WTC11 (cell line): ENCODE results near the gene GAL3ST1. TPM values are rescaled to one million over a fixed set of nuclear protein-coding genes. Genes with fewer than 3 reads are reported as not detected.
A peak's percentile ranks its signal among the peaks of the same experiment; 100 is the strongest.
"Not testable (repeated sequence)": the region's sequence is repeated elsewhere in the genome, so short reads cannot be mapped to it uniquely, and the experiment has no call there.

ENCODE experiments used
- ATAC-seq: fragments of 200-7000 bp; cut with Tn5 transposase; 2 replicates; pipeline ENCODE4 v1.10.0; 2021; ENCODE audit warnings: mild to moderate bottlenecking, moderate library complexity
- CTCF ChIA-PET: fragments of 300-600 bp; sonication (Branson Sonifier 250); formaldehyde crosslinking; loops from one replicate; lab custom pipeline; 2021; ENCODE audit warnings: antibody characterized with exemption; lab: Charles Lee
- POLR2A ChIA-PET: fragments of 350-600 bp; sonication (Branson Sonifier 250); formaldehyde crosslinking; loops from one replicate; lab custom pipeline; 2021; ENCODE audit warnings: antibody characterized with exemption; lab: Charles Lee
- DNase-seq: peaks from one replicate; pipeline ENCODE4 v3.0.0; 2021; ENCODE audit warnings: low spot score
- H3K27ac Mint-ChIP-seq: 2 replicates; pipeline ENCODE4 v1.8.0; 2021; ENCODE audit warnings: mixed read lengths
- H3K27me3 Mint-ChIP-seq: 2 replicates; pipeline ENCODE4 v1.8.0; 2021; ENCODE audit warnings: low read depth, mild to moderate bottlenecking, moderate library complexity, mixed read lengths
- H3K36me3 Mint-ChIP-seq: 2 replicates; pipeline ENCODE4 v1.8.0; 2021; ENCODE audit warnings: mixed read lengths
- H3K4me1 Mint-ChIP-seq: 2 replicates; pipeline ENCODE4 v1.8.0; 2022; ENCODE audit warnings: mixed read lengths
- H3K4me3 Mint-ChIP-seq: 2 replicates; pipeline ENCODE4 v1.8.0; 2021; ENCODE audit warnings: mild to moderate bottlenecking, moderate library complexity, mixed read lengths
- H3K9me3 Mint-ChIP-seq: 2 replicates; pipeline ENCODE4 v1.8.0; 2021; ENCODE audit warnings: mixed read lengths
- AR ChIP-seq: fragments of 250-450 bp; sonication (Bioruptor Pico); IDR thresholded peaks from 2 replicates; pipeline ENCODE4 v1.9.0; 2021; ENCODE audit warnings: mild to moderate bottlenecking
- ATF1 ChIP-seq: sonication (generic); formaldehyde crosslinking; IDR thresholded peaks from 2 replicates; pipeline ENCODE4 v1.8.1; 2023; ENCODE audit warnings: mild to moderate bottlenecking, moderate library complexity, missing genetic modification reagents
- CREB1 ChIP-seq: sonication (generic); formaldehyde crosslinking; IDR thresholded peaks from 2 replicates; pipeline ENCODE4 v1.8.0; 2023; ENCODE audit warnings: mild to moderate bottlenecking, missing genetic modification reagents
- ELF4 ChIP-seq: sonication (generic); formaldehyde crosslinking; IDR thresholded peaks from 2 replicates; pipeline ENCODE4 v1.8.1; 2022; ENCODE audit warnings: low read depth, mild to moderate bottlenecking, moderate library complexity, missing genetic modification reagents
- ESRRA ChIP-seq: sonication (generic); formaldehyde crosslinking; IDR thresholded peaks from 2 replicates; pipeline ENCODE4 v1.8.1; 2022; ENCODE audit warnings: mild to moderate bottlenecking, missing genetic modification reagents, borderline replicate concordance
- FOXJ3 ChIP-seq: sonication (generic); formaldehyde crosslinking; IDR thresholded peaks from 2 replicates; pipeline ENCODE4 v1.9.0; 2021; ENCODE audit warnings: missing genetic modification reagents, mild to moderate bottlenecking, borderline replicate concordance
- GRHL2 ChIP-seq: fragments of 250-450 bp; sonication (Bioruptor Pico); IDR thresholded peaks from 2 replicates; pipeline ENCODE4 v1.8.0; 2022; ENCODE audit warnings: mild to moderate bottlenecking, moderate library complexity; ENCODE audit not compliant: insufficient replicate concordance, severe bottlenecking
- IRF2 ChIP-seq: sonication (generic); formaldehyde crosslinking; IDR thresholded peaks from 2 replicates; pipeline ENCODE4 v1.8.0; 2022; ENCODE audit warnings: low read depth, missing genetic modification reagents, borderline replicate concordance
- JUN ChIP-seq: sonication (generic); formaldehyde crosslinking; IDR thresholded peaks from 2 replicates; pipeline ENCODE4 v1.8.0; 2023; ENCODE audit warnings: mild to moderate bottlenecking, missing genetic modification reagents
- OVOL2 ChIP-seq: fragments of 250-450 bp; sonication (Bioruptor Pico); IDR thresholded peaks from 2 replicates; pipeline ENCODE4 v1.9.0; 2021; ENCODE audit warnings: mild to moderate bottlenecking, borderline replicate concordance
- PRRX2 ChIP-seq: fragments of 250-450 bp; sonication (Bioruptor Pico); IDR thresholded peaks from 2 replicates; pipeline ENCODE4 v1.8.0; 2021; ENCODE audit warnings: mild to moderate bottlenecking
- RELA ChIP-seq: sonication (generic); formaldehyde crosslinking; IDR thresholded peaks from 2 replicates; pipeline ENCODE4 v1.8.1; 2022; ENCODE audit warnings: missing genetic modification reagents, mild to moderate bottlenecking, borderline replicate concordance
- TCF7 ChIP-seq: sonication (generic); formaldehyde crosslinking; IDR thresholded peaks from 2 replicates; pipeline ENCODE4 v1.8.0; 2022; ENCODE audit warnings: mild to moderate bottlenecking, low read depth, missing genetic modification reagents, moderate library complexity
- ZBTB21 ChIP-seq: sonication (generic); formaldehyde crosslinking; IDR thresholded peaks from 2 replicates; pipeline ENCODE4 v1.8.1; 2023; ENCODE audit warnings: mild to moderate bottlenecking, missing genetic modification reagents, borderline replicate concordance
- ZNF121 ChIP-seq: sonication (generic); formaldehyde crosslinking; IDR thresholded peaks from 2 replicates; pipeline ENCODE4 v1.8.0; 2023; ENCODE audit warnings: missing genetic modification reagents
- ZNF281 ChIP-seq: sonication (generic); formaldehyde crosslinking; IDR thresholded peaks from 2 replicates; pipeline ENCODE4 v1.8.0; 2023; ENCODE audit warnings: mild to moderate bottlenecking, missing genetic modification reagents
- ZNF317 ChIP-seq: sonication (generic); formaldehyde crosslinking; IDR thresholded peaks from 2 replicates; pipeline ENCODE4 v1.8.1; 2023; ENCODE audit warnings: low read depth, mild to moderate bottlenecking, moderate library complexity, missing genetic modification reagents, borderline replicate concordance
- total RNA-seq: library from RNA; stranded (reverse); gene quantifications from 3 replicates; pipeline ENCODE4 v1.2.3, GENCODE V29; 2021
- TF ChIP-seq, protein P1 (sequence below): sonication (generic); formaldehyde crosslinking; IDR thresholded peaks from 2 replicates; pipeline ENCODE4 v1.8.1; 2023; ENCODE audit warnings: mild to moderate bottlenecking, missing genetic modification reagents, borderline replicate concordance
- TF ChIP-seq, protein P2 (sequence below): sonication (generic); formaldehyde crosslinking; IDR thresholded peaks from 2 replicates; pipeline ENCODE4 v1.8.1; 2022; ENCODE audit warnings: missing genetic modification reagents, borderline replicate concordance
- TF ChIP-seq, protein P3 (sequence below): fragments of 250-450 bp; sonication (Bioruptor Pico); IDR thresholded peaks from 2 replicates; pipeline ENCODE4 v1.9.0; 2021; ENCODE audit warnings: mild to moderate bottlenecking

Gene GAL3ST1
- total RNA-seq, 1 experiment from 2014 or later = 11.0 TPM

GRCh38 chr22:30560643-30561202 lies 13.7 kb downstream of the GAL3ST1 start:
- not testable (repeated sequence) for H3K36me3 Mint-ChIP-seq, H3K4me3 Mint-ChIP-seq, H3K9me3 Mint-ChIP-seq, H3K27ac Mint-ChIP-seq, H3K27me3 Mint-ChIP-seq
- TF ChIP-seq ZNF121 = peak; percentile 71; the same call in 1 of the 2 replicates
- ATAC-seq (peak; percentile 7), DNase-seq (peak; percentile 44)
- H3K4me1 Mint-ChIP-seq = peaks cover 45% of the 10 kb centered on the region
- POLR2A ChIA-PET = interaction anchor here (1.0 kb wide), 1 partner anchor 46 kb away, joined by 3 read pairs; the partner anchor contains the start of gene TCN2
- CTCF ChIA-PET = interaction anchor here (0.7 to 2.1 kb wide), 8 partner anchors 10 to 70 kb away, joined by 3 to 8 read pairs (median 5); partner anchors contain the start of genes GAL3ST1 and PES1

GRCh38 chr22:30559889-30560288 lies 14.6 kb downstream of the GAL3ST1 start:
- H3K4me3 Mint-ChIP-seq = no peak overlapping the region
- no peaks in the 10 kb centered on the region; the same call in 1 of the 2 replicates for H3K27me3 Mint-ChIP-seq
- no peak for DNase-seq
- no peak for ATAC-seq
- H3K27ac Mint-ChIP-seq = peak overlapping the region; percentile 72; the same call in 1 of the 2 replicates
- POLR2A ChIA-PET = no interaction called here
- CTCF ChIA-PET = interaction anchor here (0.8 to 0.9 kb wide), 2 partner anchors 11 to 42 kb away, joined by 3 read pairs; no protein-coding TSS in a partner anchor
- no peaks in the 10 kb centered on the region for H3K9me3 Mint-ChIP-seq
- TF ChIP-seq ZNF317 (CRISPR knock-in tag) (no peak), JUN (CRISPR knock-in tag) (no peak), ZNF281 (no peak), CREB1 (CRISPR knock-in tag) (no peak), AR (no peak), OVOL2 (no peak), PRRX2 (CRISPR knock-in tag) (no peak), GRHL2 (no peak), ESRRA (CRISPR knock-in tag) (no peak)
- TF ChIP-seq, protein P1, sequence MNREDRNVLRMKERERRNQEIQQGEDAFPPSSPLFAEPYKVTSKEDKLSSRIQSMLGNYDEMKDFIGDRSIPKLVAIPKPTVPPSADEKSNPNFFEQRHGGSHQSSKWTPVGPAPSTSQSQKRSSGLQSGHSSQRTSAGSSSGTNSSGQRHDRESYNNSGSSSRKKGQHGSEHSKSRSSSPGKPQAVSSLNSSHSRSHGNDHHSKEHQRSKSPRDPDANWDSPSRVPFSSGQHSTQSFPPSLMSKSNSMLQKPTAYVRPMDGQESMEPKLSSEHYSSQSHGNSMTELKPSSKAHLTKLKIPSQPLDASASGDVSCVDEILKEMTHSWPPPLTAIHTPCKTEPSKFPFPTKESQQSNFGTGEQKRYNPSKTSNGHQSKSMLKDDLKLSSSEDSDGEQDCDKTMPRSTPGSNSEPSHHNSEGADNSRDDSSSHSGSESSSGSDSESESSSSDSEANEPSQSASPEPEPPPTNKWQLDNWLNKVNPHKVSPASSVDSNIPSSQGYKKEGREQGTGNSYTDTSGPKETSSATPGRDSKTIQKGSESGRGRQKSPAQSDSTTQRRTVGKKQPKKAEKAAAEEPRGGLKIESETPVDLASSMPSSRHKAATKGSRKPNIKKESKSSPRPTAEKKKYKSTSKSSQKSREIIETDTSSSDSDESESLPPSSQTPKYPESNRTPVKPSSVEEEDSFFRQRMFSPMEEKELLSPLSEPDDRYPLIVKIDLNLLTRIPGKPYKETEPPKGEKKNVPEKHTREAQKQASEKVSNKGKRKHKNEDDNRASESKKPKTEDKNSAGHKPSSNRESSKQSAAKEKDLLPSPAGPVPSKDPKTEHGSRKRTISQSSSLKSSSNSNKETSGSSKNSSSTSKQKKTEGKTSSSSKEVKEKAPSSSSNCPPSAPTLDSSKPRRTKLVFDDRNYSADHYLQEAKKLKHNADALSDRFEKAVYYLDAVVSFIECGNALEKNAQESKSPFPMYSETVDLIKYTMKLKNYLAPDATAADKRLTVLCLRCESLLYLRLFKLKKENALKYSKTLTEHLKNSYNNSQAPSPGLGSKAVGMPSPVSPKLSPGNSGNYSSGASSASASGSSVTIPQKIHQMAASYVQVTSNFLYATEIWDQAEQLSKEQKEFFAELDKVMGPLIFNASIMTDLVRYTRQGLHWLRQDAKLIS (CRISPR knock-in tag) = no peak
- no peaks in the 10 kb centered on the region for H3K36me3 Mint-ChIP-seq
- H3K4me1 Mint-ChIP-seq = peaks cover 41% of the 10 kb centered on the region

DNA sequence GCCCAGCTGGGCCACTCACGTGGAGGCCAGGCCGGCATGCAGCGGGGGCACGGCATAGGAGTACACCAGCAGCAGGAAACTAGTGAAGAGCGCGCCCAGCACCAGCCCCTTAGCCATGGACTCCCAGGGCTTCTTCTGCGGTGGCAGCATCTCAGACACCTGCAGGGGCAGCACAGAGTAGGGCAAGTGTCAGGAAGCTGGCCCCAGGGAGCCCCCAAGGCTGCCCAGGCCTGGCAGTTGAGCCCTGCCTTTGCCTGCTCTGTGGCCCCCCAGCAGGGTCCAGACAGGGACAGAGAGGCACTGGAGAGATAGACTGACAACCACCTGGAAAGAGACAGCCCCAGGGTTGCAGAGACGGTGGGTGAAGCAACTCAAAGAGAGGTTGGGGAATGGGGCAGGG lies 17.2 kb downstream of the GAL3ST1 start:
- no peaks in the 10 kb centered on the region for H3K9me3 Mint-ChIP-seq
- DNase-seq (peak; percentile 42), ATAC-seq (peak; percentile 46)
- no peak overlapping the region for H3K4me3 Mint-ChIP-seq
- no peak overlapping the region for H3K27ac Mint-ChIP-seq
- peaks cover 37% of the 10 kb centered on the region for H3K4me1 Mint-ChIP-seq
- no peaks in the 10 kb centered on the region for H3K27me3 Mint-ChIP-seq
- POLR2A ChIA-PET = no interaction called here
- CTCF ChIA-PET = interaction anchor here (0.9 to 2.3 kb wide), 9 partner anchors 9 to 198 kb away, joined by 3 to 9 read pairs (median 4); no protein-coding TSS in a partner anchor
- H3K36me3 Mint-ChIP-seq = no peaks in the 10 kb centered on the region
- no peak for TF ChIP-seq ZBTB21 (CRISPR knock-in tag)
- TF ChIP-seq, protein P2, sequence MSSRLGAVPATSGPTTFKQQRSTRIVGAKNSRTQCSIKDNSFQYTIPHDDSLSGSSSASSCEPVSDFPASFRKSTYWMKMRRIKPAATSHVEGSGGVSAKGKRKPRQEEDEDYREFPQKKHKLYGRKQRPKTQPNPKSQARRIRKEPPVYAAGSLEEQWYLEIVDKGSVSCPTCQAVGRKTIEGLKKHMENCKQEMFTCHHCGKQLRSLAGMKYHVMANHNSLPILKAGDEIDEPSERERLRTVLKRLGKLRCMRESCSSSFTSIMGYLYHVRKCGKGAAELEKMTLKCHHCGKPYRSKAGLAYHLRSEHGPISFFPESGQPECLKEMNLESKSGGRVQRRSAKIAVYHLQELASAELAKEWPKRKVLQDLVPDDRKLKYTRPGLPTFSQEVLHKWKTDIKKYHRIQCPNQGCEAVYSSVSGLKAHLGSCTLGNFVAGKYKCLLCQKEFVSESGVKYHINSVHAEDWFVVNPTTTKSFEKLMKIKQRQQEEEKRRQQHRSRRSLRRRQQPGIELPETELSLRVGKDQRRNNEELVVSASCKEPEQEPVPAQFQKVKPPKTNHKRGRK (CRISPR knock-in tag) = no peak
- no peak for TF ChIP-seq IRF2 (CRISPR knock-in tag)
- no peak for TF ChIP-seq FOXJ3 (CRISPR knock-in tag)
- TF ChIP-seq, protein P3, sequence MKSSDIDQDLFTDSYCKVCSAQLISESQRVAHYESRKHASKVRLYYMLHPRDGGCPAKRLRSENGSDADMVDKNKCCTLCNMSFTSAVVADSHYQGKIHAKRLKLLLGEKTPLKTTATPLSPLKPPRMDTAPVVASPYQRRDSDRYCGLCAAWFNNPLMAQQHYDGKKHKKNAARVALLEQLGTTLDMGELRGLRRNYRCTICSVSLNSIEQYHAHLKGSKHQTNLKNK (CRISPR knock-in tag) = no peak
- no peak for TF ChIP-seq RELA
- no peak for TF ChIP-seq ELF4 (CRISPR knock-in tag)
- no peak for TF ChIP-seq ATF1 (CRISPR knock-in tag)
- TF ChIP-seq TCF7 = no peak
